GM19463 (cell line): ENCODE results near the gene SEMA3E.
"Not testable (repeated sequence)": the region's sequence is repeated elsewhere in the genome, so short reads cannot be mapped to it uniquely, and the experiment has no call there.

Experiments used
- ATAC-seq: cut with Tn5 transposase; IDR thresholded peaks from one replicate; pipeline ENCODE4 v1.9.1; 2021; ENCODE audit warnings: mild to moderate bottlenecking, moderate library complexity; ENCODE audit not compliant: unreplicated experiment

SEMA3E gene

GRCh38 chr7:83648464-83649241 lies at the start of gene SEMA3E:
Gene SEMA3E (minus strand): TSS chr7:83649139.
- no peak for ATAC-seq

GRCh38 chr7:83697804-83698530 lies 49.0 kb upstream of the SEMA3E start:
- ATAC-seq, result no peak

- no peak for ATAC-seq
Observed at GRCh38 chr7:83696101-83696500, 47.2 kb upstream of the SEMA3E start.

GRCh38 chr7:83695128-83695960 lies 46.4 kb upstream of the SEMA3E start:
- no peak for ATAC-seq

DNA sequence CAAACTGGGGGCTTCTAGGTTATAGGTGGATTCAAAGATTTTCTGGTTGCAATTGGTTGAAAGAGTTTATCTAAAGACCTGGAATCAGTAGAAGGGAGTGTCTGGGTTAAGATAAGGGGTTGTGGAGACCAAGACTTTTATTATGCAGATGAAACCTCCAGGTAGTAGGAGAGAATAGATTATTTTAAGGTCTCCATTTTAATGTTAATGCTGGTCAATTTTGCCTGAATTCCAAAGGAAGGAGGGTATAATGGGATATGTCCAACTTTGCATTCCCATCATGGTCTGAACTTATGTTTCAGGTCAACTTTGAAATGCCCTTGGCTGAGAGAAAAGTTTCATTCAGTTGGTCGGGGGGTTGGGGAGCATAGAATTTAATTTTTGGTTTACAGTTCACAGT lies 44.3 kb upstream of the SEMA3E start:
- ATAC-seq, result no peak

GRCh38 chr7:83691095-83691494 lies 42.2 kb upstream of the SEMA3E start:
- ATAC-seq, result no peak

GRCh38 chr7:83689855-83690254 lies 40.9 kb upstream of the SEMA3E start:
- ATAC-seq, result no peak

DNA sequence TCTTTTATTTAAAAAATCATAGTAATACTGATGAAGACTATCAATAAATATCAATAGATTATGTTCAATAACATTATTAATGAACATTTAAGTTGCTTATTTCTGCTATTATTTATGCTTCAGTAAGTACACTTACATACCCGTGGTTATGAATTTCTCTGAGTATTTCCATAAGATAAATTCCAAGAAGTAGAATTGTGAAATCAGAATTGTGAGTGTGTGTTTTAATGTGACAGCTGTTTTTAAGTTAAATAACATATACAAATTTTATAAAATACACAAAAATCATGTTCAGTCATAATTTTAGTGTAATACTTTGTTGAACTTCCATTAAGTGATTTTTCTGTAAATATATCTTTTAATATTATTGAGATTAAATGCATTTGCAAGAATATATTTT lies 37.5 kb upstream of the SEMA3E start:
- no peak for ATAC-seq

GRCh38 chr7:83684928-83685327 lies 36.0 kb upstream of the SEMA3E start:
- ATAC-seq, result no peak

DNA sequence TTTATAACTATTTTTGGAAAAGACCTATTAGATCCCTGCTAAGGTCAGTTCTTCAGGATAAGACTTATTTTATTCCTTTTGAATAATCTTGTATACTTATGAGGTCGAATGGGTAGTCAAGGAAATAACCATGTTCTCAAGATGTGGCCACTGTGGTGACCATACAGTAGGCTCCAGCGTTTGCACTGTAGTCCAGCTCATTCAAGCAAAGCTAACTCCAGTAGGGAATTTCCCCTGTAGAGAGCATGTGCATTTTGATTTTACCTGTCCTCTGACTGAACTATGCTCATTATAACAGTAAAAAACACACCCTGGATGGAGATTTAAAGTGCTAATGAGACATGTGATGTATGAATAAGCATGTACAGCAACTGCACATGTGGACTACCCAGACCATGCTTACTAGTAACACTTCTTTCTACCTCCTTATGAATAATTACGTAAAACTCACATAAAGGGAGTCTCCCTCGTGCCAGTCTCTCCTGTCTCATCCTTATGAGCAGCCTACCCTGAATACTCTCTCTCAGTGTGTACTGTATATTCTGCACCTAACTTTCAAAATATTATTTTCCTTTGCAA lies 32.4 kb upstream of the SEMA3E start:
- ATAC-seq, result no peak

GRCh38 chr7:83677180-83677866 lies 28.4 kb upstream of the SEMA3E start:
- no peak for ATAC-seq

DNA sequence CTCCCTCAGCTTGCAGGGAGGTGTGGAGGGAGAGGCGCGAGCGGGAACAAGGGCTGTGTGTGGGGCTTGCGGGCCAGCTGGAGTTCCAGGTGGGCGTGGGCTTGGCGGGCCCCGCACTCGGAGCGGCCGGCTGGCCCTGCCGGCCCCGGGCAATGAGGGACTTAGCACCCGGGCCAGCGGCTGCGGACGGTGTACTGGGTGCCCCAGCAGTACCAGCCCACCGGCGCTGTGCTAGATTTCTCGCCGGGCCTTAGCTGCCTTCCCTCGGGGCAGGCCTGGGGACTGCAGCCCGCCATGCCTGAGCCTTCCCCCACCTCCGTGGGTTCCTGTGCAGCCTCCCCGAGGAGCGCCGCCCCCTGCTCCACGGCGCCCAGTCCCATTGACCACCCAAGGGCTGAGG lies 24.4 kb upstream of the SEMA3E start:
- ATAC-seq, result not testable (repeated sequence)

GRCh38 chr7:83672157-83672556 lies 23.2 kb upstream of the SEMA3E start:
- ATAC-seq, result no peak

- ATAC-seq, result no peak
Observed at GRCh38 chr7:83663131-83663530, 14.2 kb upstream of the SEMA3E start.

- ATAC-seq, result no peak
Observed at GRCh38 chr7:83658126-83658525, 9.2 kb upstream of the SEMA3E start.

GRCh38 chr7:83655951-83656556 lies 7.1 kb upstream of the SEMA3E start:
- ATAC-seq, result peak; percentile 77

DNA sequence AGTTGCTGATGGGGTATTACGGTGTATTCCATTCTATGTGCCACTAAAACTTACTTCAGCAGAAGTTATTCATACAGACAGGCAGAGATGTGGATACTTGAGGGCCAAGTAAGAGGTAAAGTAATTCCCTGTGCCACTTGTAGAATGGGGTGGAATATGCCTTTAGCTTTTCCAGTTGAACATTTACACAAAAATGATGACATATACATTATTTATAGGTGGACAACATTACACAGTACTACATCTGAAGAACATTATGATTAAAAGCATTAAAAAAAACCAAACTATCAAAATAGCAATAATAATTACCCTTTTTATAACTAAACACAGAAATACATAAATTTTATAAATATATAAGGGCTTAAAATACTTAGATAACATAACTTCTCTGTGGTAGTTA lies 3.5 kb upstream of the SEMA3E start:
- ATAC-seq, result no peak

GRCh38 chr7:83649701-83650100 lies 762 bp upstream of the SEMA3E start:
- ATAC-seq, result no peak

DNA sequence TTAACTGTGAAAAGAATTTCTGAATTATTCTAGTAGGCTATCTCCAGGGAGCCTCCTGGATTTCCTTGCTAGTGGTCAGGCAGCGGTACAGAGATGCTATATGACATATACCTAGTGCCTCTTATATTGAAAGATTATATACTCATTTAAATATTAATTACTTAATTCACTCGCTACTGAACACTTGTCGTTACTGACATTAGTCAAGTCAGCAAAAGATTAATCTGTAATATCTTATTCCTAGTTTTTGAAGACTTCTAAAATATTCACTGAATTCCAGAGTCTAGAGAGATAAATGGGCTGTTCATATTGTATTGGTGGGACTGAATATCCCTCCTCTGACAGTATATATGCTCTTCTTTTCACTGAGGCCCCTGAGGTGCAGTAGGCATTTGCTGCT lies 2.9 kb downstream of the SEMA3E start:
- ATAC-seq, result no peak

DNA sequence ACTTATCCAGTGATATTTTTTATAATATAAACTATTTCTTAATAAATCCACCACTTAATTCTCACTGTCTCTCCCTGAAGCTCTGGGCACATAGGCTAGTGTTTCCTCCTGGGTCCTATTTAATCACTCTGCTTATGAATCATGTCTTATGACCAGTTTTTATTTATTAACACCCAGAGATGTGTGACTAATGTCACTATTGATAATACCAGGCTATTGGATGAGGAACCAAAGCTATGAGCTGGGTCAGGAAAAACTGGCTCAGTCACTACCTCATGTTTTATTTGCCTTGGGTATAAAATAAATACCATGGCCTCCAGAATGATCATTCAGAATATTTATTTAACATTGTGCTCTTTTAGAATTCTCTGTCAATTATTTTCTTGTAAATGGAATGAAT lies 5.2 kb downstream of the SEMA3E start:
- no peak for ATAC-seq
